Hippocampal formation (tissue), 2 donors: ENCODE results near the gene LRRC4C.
"Not testable (repeated sequence)": the region's sequence is repeated elsewhere in the genome, so short reads cannot be mapped to it uniquely, and the experiment has no call there.

Source experiments
- DNase-seq, 2 donors: peaks; one replicate each; lab custom pipeline; 2025; lab: John Stamatoyannopoulos, UW

Gene LRRC4C

GRCh38 chr11:41019666-41020065 lies 439.8 kb downstream of the LRRC4C start:
- not testable (repeated sequence) for DNase-seq

- no peak for DNase-seq
Observed at GRCh38 chr11:41018224-41018623, 441.2 kb downstream of the LRRC4C start.

- DNase-seq: no peak
Observed at GRCh38 chr11:41010361-41011050, 448.9 kb downstream of the LRRC4C start.

GRCh38 chr11:41005986-41006385 lies 453.5 kb downstream of the LRRC4C start:
- no peak for DNase-seq

GRCh38 chr11:41003339-41004282 lies 455.8 kb downstream of the LRRC4C start:
- DNase-seq: no peak

- DNase-seq: no peak
Observed at GRCh38 chr11:40998920-40999319, 460.5 kb downstream of the LRRC4C start.

GRCh38 chr11:40987776-40988435 lies 471.5 kb downstream of the LRRC4C start:
- no peak for DNase-seq

- DNase-seq: no peak
Observed at GRCh38 chr11:40986320-40986719, 473.1 kb downstream of the LRRC4C start.

- no peak for DNase-seq
Observed at GRCh38 chr11:40975076-40975475, 484.4 kb downstream of the LRRC4C start.

- no peak for DNase-seq
Observed at GRCh38 chr11:40974186-40974795, 485.2 kb downstream of the LRRC4C start.

- DNase-seq: no peak
Observed at GRCh38 chr11:40958707-40959106, 500.7 kb downstream of the LRRC4C start.

- no peak for DNase-seq
Observed at GRCh38 chr11:40952479-40952878, 507.0 kb downstream of the LRRC4C start.

- DNase-seq: no peak
Observed at GRCh38 chr11:40938002-40938401, 521.5 kb downstream of the LRRC4C start.

- no peak for DNase-seq
Observed at GRCh38 chr11:40924915-40925314, 534.5 kb downstream of the LRRC4C start.

- DNase-seq: no peak
Observed at GRCh38 chr11:40921246-40921645, 538.2 kb downstream of the LRRC4C start.

- not testable (repeated sequence) for DNase-seq
Observed at GRCh38 chr11:40910774-40911173, 548.7 kb downstream of the LRRC4C start.

GRCh38 chr11:40894501-40894900 lies 565.0 kb downstream of the LRRC4C start:
- no peak for DNase-seq

- no peak for DNase-seq
Observed at GRCh38 chr11:40885250-40885954, 574.0 kb downstream of the LRRC4C start.

GRCh38 chr11:40882301-40882700 lies 577.2 kb downstream of the LRRC4C start:
- DNase-seq: no peak

GRCh38 chr11:40879911-40880310 lies 579.5 kb downstream of the LRRC4C start:
- DNase-seq: no peak

- no peak for DNase-seq
Observed at GRCh38 chr11:40877981-40878380, 581.5 kb downstream of the LRRC4C start.
